ENCODE data around the gene EYS.

Gene EYS

DNA sequence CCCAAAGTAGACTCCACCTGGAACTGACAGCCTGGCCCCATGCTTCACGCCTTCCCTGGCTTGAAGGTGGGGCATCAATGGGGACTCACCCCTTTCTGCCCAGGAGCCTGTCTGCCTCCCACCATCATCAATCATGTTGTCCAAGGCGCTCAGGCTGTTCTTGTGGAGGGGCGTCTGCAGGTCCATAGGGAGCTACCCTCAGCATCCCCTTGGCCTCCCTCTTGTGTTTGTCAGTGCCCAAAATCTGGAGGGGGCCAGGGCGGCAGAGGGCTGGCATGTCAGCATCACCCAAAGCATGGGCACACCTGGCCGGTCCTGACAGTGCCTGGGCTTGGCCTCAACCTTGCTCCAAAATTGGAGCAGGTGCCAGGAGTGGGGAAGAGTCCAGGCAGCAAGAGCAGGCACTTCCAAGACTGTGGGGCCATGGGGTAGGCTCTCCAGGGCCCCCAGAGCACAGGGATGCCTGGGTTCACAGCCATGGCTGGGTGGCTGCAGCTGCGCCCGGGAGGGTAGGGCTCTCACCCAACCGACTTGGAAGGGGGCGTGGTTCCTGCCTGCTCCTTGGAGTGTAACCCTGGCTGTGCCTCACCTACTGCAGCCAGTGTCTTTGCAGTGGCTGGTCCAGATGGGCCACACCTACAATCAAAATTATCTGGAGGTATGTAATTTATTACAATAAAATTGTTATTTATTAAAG, 903.4 kb downstream of the EYS start:
- Histone ChIP-seq H3K27me3 (ENCODE audit: control insufficient read depth, insufficient read depth, low read length) (no peaks in the 10 kb centered on the region), H3K4me1 (no peaks in the 10 kb centered on the region), H3K4me3 (ENCODE audit: low read depth, low read length) (no peak overlapping the region), H3K36me3 (ENCODE audit: control insufficient read depth, insufficient read depth, low read length) (no peaks in the 10 kb centered on the region), H3K79me2 (no peaks in the 10 kb centered on the region), H2AFZ (no peak overlapping the region), H3K4me2 (ENCODE audit: low read length) (no peak overlapping the region), H3K9ac (no peak overlapping the region), H3K9me3 (ENCODE audit: control insufficient read depth, low read length) (no peaks in the 10 kb centered on the region), H3K27ac (no peak overlapping the region)
- TF ChIP-seq, protein P1, sequence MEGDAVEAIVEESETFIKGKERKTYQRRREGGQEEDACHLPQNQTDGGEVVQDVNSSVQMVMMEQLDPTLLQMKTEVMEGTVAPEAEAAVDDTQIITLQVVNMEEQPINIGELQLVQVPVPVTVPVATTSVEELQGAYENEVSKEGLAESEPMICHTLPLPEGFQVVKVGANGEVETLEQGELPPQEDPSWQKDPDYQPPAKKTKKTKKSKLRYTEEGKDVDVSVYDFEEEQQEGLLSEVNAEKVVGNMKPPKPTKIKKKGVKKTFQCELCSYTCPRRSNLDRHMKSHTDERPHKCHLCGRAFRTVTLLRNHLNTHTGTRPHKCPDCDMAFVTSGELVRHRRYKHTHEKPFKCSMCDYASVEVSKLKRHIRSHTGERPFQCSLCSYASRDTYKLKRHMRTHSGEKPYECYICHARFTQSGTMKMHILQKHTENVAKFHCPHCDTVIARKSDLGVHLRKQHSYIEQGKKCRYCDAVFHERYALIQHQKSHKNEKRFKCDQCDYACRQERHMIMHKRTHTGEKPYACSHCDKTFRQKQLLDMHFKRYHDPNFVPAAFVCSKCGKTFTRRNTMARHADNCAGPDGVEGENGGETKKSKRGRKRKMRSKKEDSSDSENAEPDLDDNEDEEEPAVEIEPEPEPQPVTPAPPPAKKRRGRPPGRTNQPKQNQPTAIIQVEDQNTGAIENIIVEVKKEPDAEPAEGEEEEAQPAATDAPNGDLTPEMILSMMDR (IDR thresholded peaks at IDR 0.05), result no peak

DNA sequence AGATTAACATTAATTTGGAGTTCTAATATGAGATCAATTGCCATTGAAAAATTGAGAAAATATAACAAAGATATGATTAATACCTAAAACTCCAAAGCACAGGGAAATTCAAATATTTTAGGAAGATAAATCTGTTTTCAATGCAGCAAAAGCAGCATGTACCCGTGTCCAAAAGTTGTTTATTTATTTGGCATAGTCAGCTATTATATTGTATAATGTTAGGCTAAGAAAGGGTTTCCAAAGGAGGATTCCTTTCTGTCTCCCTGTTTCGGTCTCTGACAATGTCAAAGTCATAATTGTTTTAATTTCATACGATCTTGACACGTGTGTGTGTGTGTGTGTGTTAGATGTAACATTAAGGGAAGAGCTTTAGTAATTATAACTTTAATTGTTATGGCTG, 914.5 kb downstream of the EYS start:
- Histone ChIP-seq H3K27me3 (ENCODE audit: control insufficient read depth, insufficient read depth, low read length) (no peaks in the 10 kb centered on the region), H3K27ac (no peak overlapping the region), H3K9ac (no peak overlapping the region), H2AFZ (no peak overlapping the region), H3K36me3 (ENCODE audit: control insufficient read depth, insufficient read depth, low read length) (no peaks in the 10 kb centered on the region), H3K4me3 (ENCODE audit: low read depth, low read length) (no peak overlapping the region), H3K4me2 (ENCODE audit: low read length) (no peak overlapping the region), H3K4me1 (no peaks in the 10 kb centered on the region), H3K9me3 (ENCODE audit: control insufficient read depth, low read length) (no peaks in the 10 kb centered on the region), H3K79me2 (no peaks in the 10 kb centered on the region)
- TF ChIP-seq, protein P1 (IDR thresholded peaks at IDR 0.05), result no peak

DNA sequence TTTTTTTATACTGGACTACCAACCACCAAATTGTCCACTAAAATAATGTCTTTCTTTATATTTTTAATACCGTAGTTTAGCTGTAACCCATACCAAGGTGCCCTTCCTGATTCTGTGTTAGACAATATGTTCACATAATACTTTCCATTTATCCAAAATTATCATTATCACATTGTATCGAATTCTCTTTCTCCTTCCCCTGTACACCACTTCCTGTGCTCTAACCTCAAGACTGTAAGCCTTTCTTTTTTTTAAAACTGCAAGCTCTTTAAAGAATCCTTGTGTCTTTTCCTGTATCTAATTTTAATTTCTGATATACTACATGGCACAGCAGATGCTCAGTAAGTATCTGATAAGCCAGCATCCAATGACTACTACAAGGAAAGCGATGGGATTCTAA, 917.5 kb downstream of the EYS start:
- TF ChIP-seq, protein P1 (IDR thresholded peaks at IDR 0.05), result no peak
- H3K36me3 ChIP-seq (ENCODE audit: control insufficient read depth, insufficient read depth, low read length), result no peaks in the 10 kb centered on the region
- no peaks in the 10 kb centered on the region for H3K79me2 ChIP-seq
- H3K4me2 ChIP-seq (ENCODE audit: low read length), result no peak overlapping the region
- no peaks in the 10 kb centered on the region for H3K4me1 ChIP-seq
- no peak overlapping the region for H3K27ac ChIP-seq
- no peaks in the 10 kb centered on the region for H3K9me3 ChIP-seq (ENCODE audit: control insufficient read depth, low read length)
- no peaks in the 10 kb centered on the region for H3K27me3 ChIP-seq (ENCODE audit: control insufficient read depth, insufficient read depth, low read length)
- H3K9ac ChIP-seq, result no peak overlapping the region
- no peak overlapping the region for H2AFZ ChIP-seq
- no peak overlapping the region for H3K4me3 ChIP-seq (ENCODE audit: low read depth, low read length)

DNA sequence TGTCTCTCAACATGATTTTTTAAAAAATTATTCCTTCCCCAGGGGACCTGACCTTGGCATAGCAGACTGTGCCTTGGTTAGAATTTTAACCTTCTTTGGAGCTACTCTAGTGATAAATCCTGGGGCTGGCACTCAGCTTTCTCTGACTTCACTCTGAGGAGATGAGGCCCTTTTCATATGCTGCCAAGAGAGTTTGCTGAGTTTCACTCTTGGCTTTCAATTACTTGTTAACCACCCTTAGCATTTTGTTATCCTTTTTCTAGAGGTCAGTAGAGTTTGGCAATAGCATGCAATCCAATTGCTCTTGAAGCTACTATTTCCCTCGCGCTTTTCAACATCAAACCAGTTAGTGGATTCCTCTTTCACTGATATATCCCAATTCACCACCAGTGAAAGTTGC, 920.3 kb downstream of the EYS start:
- Histone ChIP-seq H2AFZ (no peak overlapping the region), H3K9ac (no peak overlapping the region), H3K4me2 (ENCODE audit: low read length) (no peak overlapping the region), H3K79me2 (no peaks in the 10 kb centered on the region), H3K4me3 (ENCODE audit: low read depth, low read length) (no peak overlapping the region), H3K36me3 (ENCODE audit: control insufficient read depth, insufficient read depth, low read length) (no peaks in the 10 kb centered on the region), H3K27ac (no peak overlapping the region), H3K4me1 (no peaks in the 10 kb centered on the region), H3K9me3 (ENCODE audit: control insufficient read depth, low read length) (no peaks in the 10 kb centered on the region), H3K27me3 (ENCODE audit: control insufficient read depth, insufficient read depth, low read length) (no peaks in the 10 kb centered on the region)
- TF ChIP-seq, protein P1 (IDR thresholded peaks at IDR 0.05), result no peak

DNA sequence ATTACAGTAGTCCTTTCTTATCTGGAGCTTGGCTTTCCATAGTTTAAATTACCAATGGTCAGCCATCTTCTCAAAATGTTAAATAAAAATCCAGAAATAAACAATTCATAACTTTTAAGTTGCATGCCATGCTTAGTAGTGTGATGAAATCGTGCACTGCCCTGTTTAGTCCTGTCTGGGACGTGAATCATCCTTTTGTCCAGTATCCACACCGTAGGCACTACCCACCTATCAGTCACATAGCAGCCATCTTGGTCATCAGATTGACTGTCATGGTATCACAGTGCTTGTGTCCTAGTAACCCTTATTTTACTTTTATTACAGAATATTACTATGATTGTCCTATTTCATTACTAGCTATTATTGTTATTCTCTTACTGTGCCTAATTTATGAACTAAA, 924.1 kb downstream of the EYS start:
- TF ChIP-seq, protein P1 (IDR thresholded peaks at IDR 0.05), result no peak
- no peak overlapping the region for H2AFZ ChIP-seq
- no peaks in the 10 kb centered on the region for H3K79me2 ChIP-seq
- H3K4me3 ChIP-seq (ENCODE audit: low read depth, low read length), result no peak overlapping the region
- no peaks in the 10 kb centered on the region for H3K4me1 ChIP-seq
- no peak overlapping the region for H3K27ac ChIP-seq
- H3K4me2 ChIP-seq (ENCODE audit: low read length), result no peak overlapping the region
- no peaks in the 10 kb centered on the region for H3K27me3 ChIP-seq (ENCODE audit: control insufficient read depth, insufficient read depth, low read length)
- no peaks in the 10 kb centered on the region for H3K9me3 ChIP-seq (ENCODE audit: control insufficient read depth, low read length)
- no peaks in the 10 kb centered on the region for H3K36me3 ChIP-seq (ENCODE audit: control insufficient read depth, insufficient read depth, low read length)
- no peak overlapping the region for H3K9ac ChIP-seq

Data from parathyroid adenoma (tissue), 2 donors.